ENCODE measurements around the gene CYBRD1.
"Not testable (repeated sequence)": the region's sequence is repeated elsewhere in the genome, so short reads cannot be mapped to it uniquely, and the experiment has no call there.

Gene CYBRD1, protein sequence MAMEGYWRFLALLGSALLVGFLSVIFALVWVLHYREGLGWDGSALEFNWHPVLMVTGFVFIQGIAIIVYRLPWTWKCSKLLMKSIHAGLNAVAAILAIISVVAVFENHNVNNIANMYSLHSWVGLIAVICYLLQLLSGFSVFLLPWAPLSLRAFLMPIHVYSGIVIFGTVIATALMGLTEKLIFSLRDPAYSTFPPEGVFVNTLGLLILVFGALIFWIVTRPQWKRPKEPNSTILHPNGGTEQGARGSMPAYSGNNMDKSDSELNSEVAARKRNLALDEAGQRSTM

DNA sequence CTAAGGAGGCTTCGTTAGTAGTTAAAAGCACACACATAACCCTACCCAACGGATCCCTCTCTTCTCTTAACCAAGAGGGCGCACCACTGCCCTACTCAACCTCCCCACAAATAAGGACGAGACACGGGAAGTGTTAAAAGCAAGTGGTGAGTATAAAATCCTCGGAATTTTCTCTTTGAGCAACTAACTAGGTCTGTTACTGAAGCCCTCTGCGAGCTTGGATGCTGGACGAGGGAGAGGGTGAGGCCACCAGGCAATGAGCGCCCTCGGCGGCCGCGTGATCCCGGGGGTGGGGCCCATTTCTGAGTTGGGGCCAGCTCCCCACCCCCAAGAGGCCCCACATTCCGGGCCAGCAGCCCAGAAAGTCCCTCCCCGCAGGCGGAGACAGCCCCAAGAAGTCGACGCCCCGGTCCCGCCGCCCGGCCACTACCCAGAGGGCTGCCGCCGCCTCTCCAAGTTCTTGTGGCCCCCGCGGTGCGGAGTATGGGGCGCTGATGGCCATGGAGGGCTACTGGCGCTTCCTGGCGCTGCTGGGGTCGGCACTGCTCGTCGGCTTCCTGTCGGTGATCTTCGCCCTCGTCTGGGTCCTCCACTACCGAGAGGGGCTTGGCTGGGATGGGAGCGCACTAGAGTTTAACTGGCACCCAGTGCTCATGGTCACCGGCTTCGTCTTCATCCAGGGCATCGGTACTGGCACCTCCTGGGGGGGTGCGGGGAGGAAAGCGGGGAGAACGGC, at the start of gene CYBRD1:
CYBRD1 (plus strand) TSS at position 423 of the 736 bp plus-strand sequence; CDS start at position 495, 72 bp downstream.
- DNase-seq = peak in 55 of 56 donors; percentile 36 to 93 (median 79)

- DNase-seq = no peak
These were observed 46.3 kb upstream of the CYBRD1 start for GRCh38 chr2:171475979-171476378.

GRCh38 chr2:171478345-171478744, 43.9 kb upstream of the CYBRD1 start:
- DNase-seq = no peak

- no peak for DNase-seq
These were observed 43.0 kb upstream of the CYBRD1 start for GRCh38 chr2:171479154-171479814.

GRCh38 chr2:171480908-171481307, 41.4 kb upstream of the CYBRD1 start:
- DNase-seq = no peak

DNA sequence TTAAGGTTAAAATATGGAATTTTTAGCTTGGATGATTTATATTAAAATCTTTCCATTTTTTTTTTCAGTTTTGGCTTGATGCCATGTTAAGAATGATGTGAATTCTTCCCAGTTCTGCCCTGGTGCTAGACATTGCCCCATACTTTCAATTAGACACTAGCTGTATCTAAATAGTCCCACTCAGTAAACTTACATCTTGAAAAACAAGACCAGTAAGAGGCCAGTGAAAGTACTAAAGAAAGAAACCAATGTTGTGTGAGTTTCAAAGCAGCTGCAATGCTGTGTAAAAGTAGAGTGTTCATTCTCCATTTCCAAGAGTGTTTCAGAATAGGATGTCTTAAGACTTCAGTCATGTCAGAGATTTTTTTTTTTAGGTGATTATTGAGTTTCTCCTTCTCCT, 40.0 kb upstream of the CYBRD1 start:
- no peak for DNase-seq

- no peak for DNase-seq
These were observed 39.4 kb upstream of the CYBRD1 start for GRCh38 chr2:171482877-171483276.

DNA sequence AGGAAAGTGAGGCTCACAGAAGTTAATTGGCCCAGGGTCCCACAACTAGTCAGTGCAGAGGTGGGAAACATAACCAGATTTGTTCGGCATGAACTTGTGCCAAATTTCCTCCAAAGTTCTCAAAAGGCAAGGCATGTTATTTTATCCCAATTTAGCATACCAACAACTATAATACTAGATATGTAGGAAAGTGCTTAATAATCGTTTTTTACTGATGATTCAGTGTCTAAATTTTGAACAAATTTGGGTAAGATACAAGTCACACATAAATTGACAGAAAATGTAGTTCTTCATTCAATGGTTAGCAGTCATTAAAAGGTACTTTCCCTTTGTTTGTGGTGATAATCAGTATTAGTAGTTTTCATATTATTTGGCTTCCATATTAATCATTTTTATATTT, 38.5 kb upstream of the CYBRD1 start:
- no peak for DNase-seq

GRCh38 chr2:171485116-171485515, 37.2 kb upstream of the CYBRD1 start:
- DNase-seq = no peak

GRCh38 chr2:171487201-171487600, 35.1 kb upstream of the CYBRD1 start:
- DNase-seq = no peak

DNA sequence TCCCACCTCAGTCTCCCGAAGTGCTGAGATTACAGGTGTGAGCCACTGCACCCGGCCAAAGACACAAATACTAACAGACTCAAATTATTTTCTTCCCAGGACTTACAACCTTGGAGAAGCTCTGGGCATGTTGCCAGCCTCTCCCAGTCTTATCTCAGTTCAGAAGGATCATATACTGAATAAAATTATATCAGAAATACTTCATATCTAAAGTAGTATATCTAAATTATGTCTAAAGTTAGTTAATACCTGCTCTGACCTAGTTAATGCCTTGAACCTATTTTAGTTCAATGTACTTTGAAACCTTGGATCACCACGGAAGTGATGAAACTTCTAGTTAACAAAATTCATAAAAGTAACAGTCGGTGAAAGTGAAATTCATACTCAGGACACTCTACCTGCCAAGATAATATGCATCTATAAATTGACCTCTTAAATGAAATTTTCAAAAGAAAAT, 34.4 kb upstream of the CYBRD1 start:
- DNase-seq = no peak

- no peak for DNase-seq
These were observed 31.7 kb upstream of the CYBRD1 start for GRCh38 chr2:171490577-171490976.

GRCh38 chr2:171491292-171491691, 31.0 kb upstream of the CYBRD1 start:
- no peak for DNase-seq

GRCh38 chr2:171492664-171493063, 29.6 kb upstream of the CYBRD1 start:
- DNase-seq = no peak

DNA sequence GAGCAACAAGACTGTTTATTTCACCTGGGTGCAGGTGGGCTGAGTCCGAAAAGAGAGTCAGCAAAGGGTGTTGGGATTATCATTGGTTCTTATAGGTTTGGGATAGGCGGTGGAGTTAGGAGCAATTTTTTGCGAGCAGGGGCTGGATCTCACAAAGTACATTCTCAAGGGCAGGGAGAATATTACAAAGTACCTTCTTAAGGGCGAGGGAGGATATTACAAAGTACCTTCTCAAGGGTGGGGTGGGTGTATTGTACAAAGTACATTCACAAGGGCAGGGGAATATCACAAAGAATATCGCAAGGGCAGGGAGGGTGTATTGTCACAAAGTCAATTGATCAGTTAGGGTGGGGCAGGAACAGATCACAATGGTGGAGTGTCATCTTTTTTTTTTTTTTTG, 24.6 kb upstream of the CYBRD1 start:
- DNase-seq = not testable (repeated sequence)

DNA sequence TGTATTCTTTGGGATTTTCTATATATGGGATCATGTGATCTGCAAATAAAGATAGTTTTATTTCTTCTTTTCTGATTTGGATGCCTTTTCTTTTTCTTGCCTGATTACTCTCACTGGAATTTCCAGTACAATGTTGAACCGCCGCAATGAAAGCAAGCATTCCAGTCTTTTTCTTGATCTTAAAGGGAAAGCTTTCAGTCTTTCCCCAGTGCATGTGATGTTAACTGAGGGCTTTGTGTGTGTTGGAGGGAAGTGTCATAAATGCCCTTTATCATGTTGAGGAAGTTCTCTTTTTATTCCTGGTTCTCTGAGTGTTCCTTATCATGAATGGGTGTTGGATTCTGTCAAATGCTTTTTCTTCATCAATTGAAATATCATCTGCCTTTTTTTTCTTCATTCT, 16.9 kb upstream of the CYBRD1 start:
- DNase-seq = no peak

DNA sequence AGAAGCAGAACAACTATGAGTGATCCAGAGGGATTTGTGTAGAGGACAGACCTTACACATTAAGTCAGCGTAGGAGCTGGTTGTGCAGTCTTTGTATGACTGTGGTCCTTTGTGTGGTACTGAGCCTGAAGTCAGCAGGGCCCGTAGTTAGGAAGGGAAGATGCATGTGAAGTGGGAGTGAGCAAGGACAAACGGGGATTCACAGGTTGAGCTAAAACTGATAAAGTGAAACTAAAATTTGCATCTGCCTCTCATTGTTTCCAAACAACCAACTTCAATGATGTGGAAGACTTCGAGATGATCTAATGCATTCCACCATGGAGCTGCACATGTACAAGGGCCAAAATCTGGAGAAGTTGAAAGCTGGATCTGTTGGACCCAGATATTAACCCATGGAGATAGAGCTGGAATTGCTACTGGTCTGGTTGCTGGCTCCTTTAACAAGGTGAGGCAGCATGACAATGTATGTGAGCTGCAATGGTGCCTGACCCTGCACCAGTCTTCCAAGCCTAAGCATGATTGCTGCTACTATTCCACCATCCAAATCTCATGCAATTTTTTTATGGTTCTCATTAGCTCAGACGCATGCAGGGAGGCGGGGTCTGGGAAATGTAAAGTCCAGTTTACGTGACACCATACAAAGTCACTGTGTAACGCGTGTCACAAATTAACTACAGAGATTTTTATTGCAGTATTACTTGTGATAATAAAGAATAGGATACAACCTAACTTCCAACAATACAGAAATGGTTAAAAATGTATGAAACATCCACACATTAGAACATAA, 12.1 kb upstream of the CYBRD1 start:
- DNase-seq = no peak

- no peak for DNase-seq
These were observed 10.3 kb upstream of the CYBRD1 start for GRCh38 chr2:171512014-171512413.

GRCh38 chr2:171512683-171513195, 9.5 kb upstream of the CYBRD1 start:
- no peak for DNase-seq

- DNase-seq = no peak
These were observed 8.5 kb upstream of the CYBRD1 start for GRCh38 chr2:171513719-171514160.

DNA sequence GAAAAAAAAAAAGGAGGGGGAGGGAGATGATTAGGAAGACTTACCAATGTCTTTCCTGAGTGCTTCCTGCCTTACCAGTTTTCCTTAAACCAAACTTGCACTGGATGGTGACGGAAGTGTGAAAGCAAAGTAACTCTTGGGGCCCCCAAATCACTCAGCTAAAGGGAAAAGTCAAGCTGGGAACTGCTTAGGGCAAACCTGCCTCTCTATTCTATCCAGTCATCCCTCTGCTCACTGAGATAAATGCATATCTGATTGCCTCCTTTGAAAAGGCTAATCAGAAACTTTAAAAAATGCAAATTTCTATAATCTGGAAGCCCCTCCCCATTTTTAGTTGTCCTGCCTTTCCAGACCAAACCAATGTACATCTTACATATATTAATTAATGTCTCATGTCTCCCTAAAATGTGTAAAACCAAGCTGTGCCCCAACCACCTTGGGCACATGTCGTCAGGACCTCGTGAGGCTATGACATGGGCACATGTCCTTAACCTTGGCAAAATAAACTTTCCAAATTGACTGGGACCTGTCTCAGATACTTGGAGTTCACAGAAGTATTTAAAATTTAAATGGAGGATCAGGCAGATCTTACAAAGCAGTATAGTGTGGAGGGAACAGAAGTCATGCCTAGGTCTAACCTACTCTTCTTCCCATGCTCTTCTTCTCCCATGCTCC, 7.2 kb upstream of the CYBRD1 start:
- DNase-seq = no peak
